ENCODE data around the gene CLCN3. TPM values are rescaled to one million over a fixed set of nuclear protein-coding genes. Genes with fewer than 3 reads are reported as not detected.

Gene CLCN3
- total and polyA plus RNA-seq, 10 of the 15 experiments (the other 5 are each of a cell fraction or from before 2014, with no cell fraction given) = 4.0 to 22.8 (median 11.8) TPM

DNA sequence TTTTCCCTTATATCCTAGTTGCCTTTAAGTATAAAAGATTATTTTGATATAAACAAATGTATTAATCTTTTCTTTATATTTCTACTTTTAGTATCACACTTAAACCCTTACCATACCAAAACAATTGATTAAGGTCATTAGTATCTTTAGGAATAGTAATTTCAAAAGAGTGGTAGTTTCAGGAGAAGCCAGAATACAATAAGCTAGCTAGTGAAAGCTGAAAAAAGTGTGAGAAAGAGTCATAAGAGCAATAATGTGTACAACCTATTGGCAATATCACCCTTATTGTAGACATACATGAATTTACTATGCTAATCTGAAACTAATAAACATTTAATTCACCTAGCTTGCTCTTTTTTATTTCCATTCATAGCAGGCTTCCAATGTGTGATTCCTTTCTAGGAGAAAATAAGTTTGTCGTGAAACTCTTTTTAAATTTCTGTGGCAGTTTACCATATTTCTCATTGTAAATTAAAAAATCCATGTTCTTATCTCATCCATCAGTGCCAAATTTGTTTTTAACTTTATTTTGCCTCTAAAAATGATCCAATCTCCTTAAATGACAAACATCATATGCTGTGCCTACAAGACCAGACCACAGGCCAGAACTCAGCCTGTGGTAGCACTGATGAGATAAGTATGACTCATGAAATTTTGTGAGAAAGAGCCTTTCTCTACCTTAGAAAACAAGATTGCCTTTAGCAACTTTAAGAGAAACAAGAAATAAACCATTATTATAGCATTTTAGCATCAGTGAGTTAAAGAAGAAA, 16.1 kb upstream of the CLCN3 start:
- 100% methylated on average over 1 of the region's 1 CpG for WGBS (ENCODE audit: insufficient coverage, insufficient replicate concordance, low lambda C conversion rate, missing lambda C conversion rate)
- no peaks in the 10 kb centered on the region for H3K27me3 ChIP-seq (replicated peaks in 1 of 2; ENCODE audit: control insufficient read depth in 2 of 2, insufficient read depth in 2 of 2, low read length in 1 of 2)
- H3K79me2 ChIP-seq (ENCODE audit: control insufficient read depth, insufficient read depth, low read length) = peaks cover 3% of the 10 kb centered on the region
- SMC1A ChIA-PET (ENCODE audit: uncharacterized antibody, unreplicated experiment) = interaction anchor here (1.2 kb wide), 1 partner anchor 23 kb away, joined by 5 read pairs; no protein-coding TSS in a partner anchor
- ATAC-seq (peak; percentile 88), FAIRE-seq (no peak), DNase-seq (ENCODE audit: low read depth, low spot score) (no peak)
- no peaks in the 10 kb centered on the region for H3K9me3 ChIP-seq (replicated peaks; ENCODE audit: control insufficient read depth, insufficient read depth, low read length)
- intact Hi-C loops (cut with micrococcal nuclease; ENCODE audit: unreplicated experiment) = no loop called here
- POLR2A ChIA-PET = interaction anchor here (1.5 kb wide), 1 partner anchor 8 kb away, joined by 3 read pairs; the partner anchor contains the start of gene NEK1
- RAD21 ChIA-PET (ENCODE audit: unreplicated experiment) = no interaction called here
- H3K4me1 ChIP-seq (ENCODE audit: control insufficient read depth, insufficient read depth, low read length) = 0 out of 2 replicates have a peak, but pooled peaks cover 8% of the 10 kb centered on the region
- CTCF ChIA-PET = interaction anchor here (1.0 to 1.3 kb wide), 2 partner anchors 9 to 597 kb away, joined by 3 read pairs; no protein-coding TSS in a partner anchor
- no peaks in the 10 kb centered on the region for H4K20me1 ChIP-seq (ENCODE audit: control insufficient read depth, insufficient read depth)
- peaks cover 0 to 12% of the 10 kb centered on the region in 2 experiments; a peak in 1 of 4 replicates for H3K36me3 ChIP-seq (ENCODE audit: control insufficient read depth in 2 of 2, insufficient read depth in 2 of 2, low read length in 1 of 2)
- in situ Hi-C loops (cut with MboI) = no loop called here
- no peak overlapping the region for H3K4me3 ChIP-seq
- H3K27ac ChIP-seq (ENCODE audit: control insufficient read depth, insufficient read depth) = no peak overlapping the region
- BruUV-seq (replicated peaks) = no TSS peak
- H2AFZ ChIP-seq (ENCODE audit: control insufficient read depth, low read depth, low read length) = no peak overlapping the region
- no peak overlapping the region for H3K9ac ChIP-seq (ENCODE audit: control insufficient read depth, insufficient read depth, low read length)
- H3K4me2 ChIP-seq (ENCODE audit: control insufficient read depth, insufficient read depth) = no peak overlapping the region; the same call in 1 of the 2 replicates
- no peak for TF ChIP-seq FOS (IDR thresholded peaks at IDR 0.05; ENCODE audit: borderline replicate concordance, extremely low read depth, insufficient read length)
- TF ChIP-seq STAT3 (IDR thresholded peaks at IDR 0.05; ENCODE audit: low read depth, low read length) = no peak
- TF ChIP-seq, protein P1, sequence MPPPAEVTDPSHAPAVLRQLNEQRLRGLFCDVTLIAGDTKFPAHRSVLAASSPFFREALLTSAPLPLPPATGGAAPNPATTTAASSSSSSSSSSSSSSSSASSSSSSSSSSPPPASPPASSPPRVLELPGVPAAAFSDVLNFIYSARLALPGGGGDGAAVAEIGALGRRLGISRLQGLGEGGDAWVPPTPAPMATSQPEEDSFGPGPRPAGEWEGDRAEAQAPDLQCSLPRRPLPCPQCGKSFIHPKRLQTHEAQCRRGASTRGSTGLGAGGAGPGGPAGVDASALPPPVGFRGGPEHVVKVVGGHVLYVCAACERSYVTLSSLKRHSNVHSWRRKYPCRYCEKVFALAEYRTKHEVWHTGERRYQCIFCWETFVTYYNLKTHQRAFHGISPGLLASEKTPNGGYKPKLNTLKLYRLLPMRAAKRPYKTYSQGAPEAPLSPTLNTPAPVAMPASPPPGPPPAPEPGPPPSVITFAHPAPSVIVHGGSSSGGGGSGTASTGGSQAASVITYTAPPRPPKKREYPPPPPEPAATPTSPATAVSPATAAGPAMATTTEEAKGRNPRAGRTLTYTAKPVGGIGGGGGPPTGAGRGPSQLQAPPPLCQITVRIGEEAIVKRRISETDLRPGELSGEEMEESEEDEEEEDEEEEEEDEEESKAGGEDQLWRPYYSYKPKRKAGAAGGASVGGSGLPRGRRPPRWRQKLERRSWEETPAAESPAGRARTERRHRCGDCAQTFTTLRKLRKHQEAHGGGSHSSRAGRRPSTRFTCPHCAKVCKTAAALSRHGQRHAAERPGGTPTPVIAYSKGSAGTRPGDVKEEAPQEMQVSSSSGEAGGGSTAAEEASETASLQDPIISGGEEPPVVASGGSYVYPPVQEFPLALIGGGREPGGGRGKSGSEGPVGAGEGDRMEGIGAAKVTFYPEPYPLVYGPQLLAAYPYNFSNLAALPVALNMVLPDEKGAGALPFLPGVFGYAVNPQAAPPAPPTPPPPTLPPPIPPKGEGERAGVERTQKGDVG (CRISPR knock-in tag; IDR thresholded peaks at IDR 0.05) = no peak
- TF ChIP-seq GABPA (IDR thresholded peaks at IDR 0.05; ENCODE audit: low read depth) = no peak
- no peak for TF ChIP-seq POLR2AphosphoS2 (IDR thresholded peaks at IDR 0.05; ENCODE audit: low read depth, low read length)
- TF ChIP-seq, protein P2, sequence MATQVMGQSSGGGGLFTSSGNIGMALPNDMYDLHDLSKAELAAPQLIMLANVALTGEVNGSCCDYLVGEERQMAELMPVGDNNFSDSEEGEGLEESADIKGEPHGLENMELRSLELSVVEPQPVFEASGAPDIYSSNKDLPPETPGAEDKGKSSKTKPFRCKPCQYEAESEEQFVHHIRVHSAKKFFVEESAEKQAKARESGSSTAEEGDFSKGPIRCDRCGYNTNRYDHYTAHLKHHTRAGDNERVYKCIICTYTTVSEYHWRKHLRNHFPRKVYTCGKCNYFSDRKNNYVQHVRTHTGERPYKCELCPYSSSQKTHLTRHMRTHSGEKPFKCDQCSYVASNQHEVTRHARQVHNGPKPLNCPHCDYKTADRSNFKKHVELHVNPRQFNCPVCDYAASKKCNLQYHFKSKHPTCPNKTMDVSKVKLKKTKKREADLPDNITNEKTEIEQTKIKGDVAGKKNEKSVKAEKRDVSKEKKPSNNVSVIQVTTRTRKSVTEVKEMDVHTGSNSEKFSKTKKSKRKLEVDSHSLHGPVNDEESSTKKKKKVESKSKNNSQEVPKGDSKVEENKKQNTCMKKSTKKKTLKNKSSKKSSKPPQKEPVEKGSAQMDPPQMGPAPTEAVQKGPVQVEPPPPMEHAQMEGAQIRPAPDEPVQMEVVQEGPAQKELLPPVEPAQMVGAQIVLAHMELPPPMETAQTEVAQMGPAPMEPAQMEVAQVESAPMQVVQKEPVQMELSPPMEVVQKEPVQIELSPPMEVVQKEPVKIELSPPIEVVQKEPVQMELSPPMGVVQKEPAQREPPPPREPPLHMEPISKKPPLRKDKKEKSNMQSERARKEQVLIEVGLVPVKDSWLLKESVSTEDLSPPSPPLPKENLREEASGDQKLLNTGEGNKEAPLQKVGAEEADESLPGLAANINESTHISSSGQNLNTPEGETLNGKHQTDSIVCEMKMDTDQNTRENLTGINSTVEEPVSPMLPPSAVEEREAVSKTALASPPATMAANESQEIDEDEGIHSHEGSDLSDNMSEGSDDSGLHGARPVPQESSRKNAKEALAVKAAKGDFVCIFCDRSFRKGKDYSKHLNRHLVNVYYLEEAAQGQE (IDR thresholded peaks at IDR 0.05; ENCODE audit: low read depth, low read length) = no peak
- TF ChIP-seq ZNF384 (IDR thresholded peaks at IDR 0.05; ENCODE audit: borderline replicate concordance, low read depth, low read length) = no peak
- no peak for TF ChIP-seq CEBPB (IDR thresholded peaks at IDR 0.05; ENCODE audit: borderline replicate concordance in 1 of 2, low read depth in 2 of 2, low read length in 2 of 2)
- TF ChIP-seq STAT1 (conservative IDR thresholded peaks at IDR 0.05) = no peak
- TF ChIP-seq ATF7 (IDR thresholded peaks at IDR 0.05; ENCODE audit: low read depth) = 0 out of 2 replicates have a peak, but pooled peaks have one; percentile 39
- 0 out of 2 replicates have a peak, but pooled peaks have one; percentile 25 for TF ChIP-seq JUNB (IDR thresholded peaks at IDR 0.05)
- no peak for TF ChIP-seq WRNIP1 (IDR thresholded peaks at IDR 0.05; ENCODE audit: borderline replicate concordance, low read depth, low read length)
- TF ChIP-seq MTA2 (IDR thresholded peaks at IDR 0.05; ENCODE audit: low read depth) = peak; percentile 60; the same call in 1 of the 2 replicates
- no peak for TF ChIP-seq POLR2AphosphoS5 (IDR thresholded peaks at IDR 0.05; ENCODE audit: low read length)
- no peak for TF ChIP-seq CBX5 (IDR thresholded peaks at IDR 0.05; ENCODE audit: low read depth)
- no peak for TF ChIP-seq SIN3A (IDR thresholded peaks at IDR 0.05; ENCODE audit: low read depth, low read length)
